NCI-H2227 (cell line): ENCODE results near the gene PDE6H.

Source experiments
- DNase-seq: peaks from one replicate; lab custom pipeline; 2025; ENCODE audit not compliant: unreplicated experiment; lab: John Stamatoyannopoulos, UW

Gene PDE6H

GRCh38 chr12:14972816-14973215 is at the start of gene PDE6H:
Gene PDE6H, plus strand, starts transcription at chr12:14973042. Its CDS starts 4,971 bp downstream, at chr12:14978013.
- DNase-seq = no peak

- DNase-seq = no peak
Measured at GRCh38 chr12:14923944-14924343, 48.9 kb upstream of the PDE6H start.

- DNase-seq = no peak
Measured at GRCh38 chr12:14924541-14924940, 48.3 kb upstream of the PDE6H start.

GRCh38 chr12:14927267-14927666 is 45.6 kb upstream of the PDE6H start:
- no peak for DNase-seq

- no peak for DNase-seq
Measured at GRCh38 chr12:14928931-14929330, 43.9 kb upstream of the PDE6H start.

GRCh38 chr12:14930299-14930698 is 42.5 kb upstream of the PDE6H start:
- no peak for DNase-seq

- DNase-seq = no peak
Measured at GRCh38 chr12:14931359-14931758, 41.5 kb upstream of the PDE6H start.

GRCh38 chr12:14931791-14932560 is 40.9 kb upstream of the PDE6H start:
- no peak for DNase-seq

- no peak for DNase-seq
Measured at GRCh38 chr12:14934511-14934910, 38.3 kb upstream of the PDE6H start.

- no peak for DNase-seq
Measured at GRCh38 chr12:14935031-14935430, 37.8 kb upstream of the PDE6H start.

- DNase-seq = no peak
Measured at GRCh38 chr12:14936224-14936861, 36.5 kb upstream of the PDE6H start.

- DNase-seq = no peak
Measured at GRCh38 chr12:14937014-14937413, 35.8 kb upstream of the PDE6H start.

- DNase-seq = no peak
Measured at GRCh38 chr12:14937689-14938088, 35.2 kb upstream of the PDE6H start.

GRCh38 chr12:14938301-14938700 is 34.5 kb upstream of the PDE6H start, which contains the start of gene ERP27:
Gene ERP27, minus strand, starts transcription at chr12:14938537. Its CDS starts 29 bp downstream, at chr12:14938508.
- DNase-seq = no peak

- no peak for DNase-seq
Measured at GRCh38 chr12:14941369-14941768, 31.5 kb upstream of the PDE6H start.

- no peak for DNase-seq
Measured at GRCh38 chr12:14942196-14942931, 30.5 kb upstream of the PDE6H start.

GRCh38 chr12:14946162-14946561 is 26.7 kb upstream of the PDE6H start:
- DNase-seq = no peak

GRCh38 chr12:14946861-14947260 is 26.0 kb upstream of the PDE6H start:
- no peak for DNase-seq

- no peak for DNase-seq
Measured at GRCh38 chr12:14948672-14949071, 24.2 kb upstream of the PDE6H start.

- DNase-seq = no peak
Measured at GRCh38 chr12:14949631-14950030, 23.2 kb upstream of the PDE6H start.

GRCh38 chr12:14950421-14950820 is 22.4 kb upstream of the PDE6H start:
- no peak for DNase-seq
